HG03196 (cell line): Measurements from ENCODE around the gene STMN3.
"Not testable (repeated sequence)": the region's sequence is repeated elsewhere in the genome, so short reads cannot be mapped to it uniquely, and the experiment has no call there.

ENCODE experiments used
- ATAC-seq: cut with Tn5 transposase; IDR thresholded peaks from one replicate; pipeline ENCODE4 v1.9.1; 2021; ENCODE audit not compliant: unreplicated experiment

The STMN3 gene

DNA sequence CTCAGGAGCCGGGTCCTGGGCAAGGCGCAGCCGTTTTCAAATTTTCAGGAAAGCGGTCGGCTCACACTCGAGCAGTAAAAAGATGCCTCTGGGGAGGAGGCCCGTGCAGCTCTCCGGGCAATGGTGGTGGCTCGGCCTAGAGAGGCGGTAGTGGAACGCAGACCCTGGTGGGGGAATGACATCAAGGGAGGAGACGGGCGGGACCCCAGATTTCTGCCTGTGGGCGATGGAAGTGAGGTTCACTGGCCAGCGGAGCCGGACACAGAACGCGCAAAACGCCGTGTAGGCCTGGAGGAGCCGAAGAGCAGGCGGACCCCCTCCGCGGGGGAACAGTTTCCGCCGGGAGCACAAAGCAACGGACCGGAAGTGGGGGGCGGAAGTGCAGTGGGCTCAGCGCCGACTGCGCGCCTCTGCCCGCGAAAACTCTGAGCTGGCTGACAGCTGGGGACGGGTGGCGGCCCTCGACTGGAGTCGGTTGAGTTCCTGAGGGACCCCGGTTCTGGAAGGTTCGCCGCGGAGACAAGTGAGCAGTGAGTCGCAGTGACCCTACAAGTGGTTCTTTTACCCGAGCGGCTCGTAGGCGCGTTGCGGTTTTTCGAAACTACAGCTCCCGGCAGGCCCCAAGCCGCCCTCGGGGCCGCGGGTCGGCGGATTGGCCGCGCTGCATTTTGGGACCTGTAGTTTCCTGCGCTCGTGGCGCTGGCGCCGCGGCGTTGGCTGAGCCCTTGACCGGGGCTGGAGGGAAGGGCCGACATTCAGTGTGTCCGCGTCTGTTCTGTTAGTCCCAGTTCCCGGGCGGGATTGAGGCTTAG lies 4.9 kb upstream of the STMN3 start, which contains the start of gene RTEL1:
Gene RTEL1 (plus strand): TSS at position 376 of the 812 bp plus-strand sequence. CDS start 1,091 bp downstream, outside the sequence.
- peak; percentile 80 for ATAC-seq

DNA sequence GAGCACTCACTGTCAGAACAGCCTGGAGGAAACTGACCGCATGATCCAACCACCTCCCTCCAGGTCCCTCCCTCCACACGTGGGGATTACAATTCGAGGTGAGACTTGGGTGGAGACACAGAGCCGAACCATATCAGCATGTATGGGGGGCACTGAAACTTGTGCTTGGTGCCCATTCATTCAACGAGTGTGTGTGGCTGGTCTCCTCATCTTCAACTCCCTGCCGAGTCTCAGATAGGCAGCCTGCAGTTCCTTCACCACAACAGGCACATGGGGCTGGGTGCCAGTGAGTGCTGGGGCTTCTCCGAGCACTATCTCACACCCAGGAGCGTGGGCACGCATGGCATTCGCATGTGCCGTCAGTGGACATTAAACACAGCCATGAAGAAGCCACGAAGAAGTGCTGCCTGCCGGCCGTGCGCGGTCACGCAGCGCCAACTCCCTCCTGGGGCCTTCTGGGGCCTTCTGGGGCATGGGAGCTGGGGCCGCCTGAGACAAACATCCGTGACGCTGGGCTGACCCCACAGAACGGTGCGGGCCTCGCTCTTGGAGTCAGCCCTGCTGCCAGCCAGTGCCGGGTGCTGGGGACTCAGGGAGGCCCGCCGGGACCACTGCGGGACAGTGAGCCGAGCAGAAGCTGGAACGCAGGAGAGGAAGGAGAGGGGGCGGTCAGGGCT lies 4.2 kb upstream of the STMN3 start:
- no peak for ATAC-seq

GRCh38 chr20:63656451-63656850 lies 3.2 kb upstream of the STMN3 start:
- ATAC-seq = no peak

- no peak for ATAC-seq
Observed at GRCh38 chr20:63655249-63655648, 2.0 kb upstream of the STMN3 start.

DNA sequence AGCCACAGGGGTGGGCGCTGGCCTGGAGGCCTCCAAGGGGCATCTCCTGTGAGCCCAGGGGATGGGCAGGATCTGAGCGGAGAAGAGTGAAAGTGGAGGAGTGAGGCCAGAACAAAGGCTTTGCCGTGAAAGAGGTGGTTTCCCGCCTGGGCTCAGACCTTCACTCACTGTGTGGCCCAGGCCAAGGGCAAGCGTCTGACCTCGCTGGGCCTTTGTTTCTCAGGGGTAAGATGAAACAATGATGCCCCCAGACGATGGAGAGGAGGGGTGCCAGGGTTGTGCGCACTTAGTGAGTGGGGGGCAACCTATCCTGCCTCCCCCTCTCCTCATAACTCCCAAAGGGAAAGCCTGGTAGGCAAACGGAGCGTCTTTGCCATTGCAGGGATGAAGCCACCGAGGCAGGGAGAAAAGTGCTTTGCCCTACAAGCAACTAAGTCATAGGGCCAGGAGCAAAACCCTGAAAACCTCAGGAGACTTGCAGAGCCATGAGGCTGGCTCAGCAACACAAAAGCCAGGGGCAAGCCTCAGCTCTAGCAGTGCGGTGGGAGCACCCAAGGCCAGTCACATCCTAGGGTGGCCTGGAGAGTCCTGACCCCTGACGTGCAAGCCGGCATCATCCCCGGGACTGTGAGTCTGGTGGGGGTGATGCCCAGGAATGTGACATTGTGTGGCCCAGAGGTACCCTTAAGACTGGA lies 897 bp upstream of the STMN3 start:
- ATAC-seq = no peak

DNA sequence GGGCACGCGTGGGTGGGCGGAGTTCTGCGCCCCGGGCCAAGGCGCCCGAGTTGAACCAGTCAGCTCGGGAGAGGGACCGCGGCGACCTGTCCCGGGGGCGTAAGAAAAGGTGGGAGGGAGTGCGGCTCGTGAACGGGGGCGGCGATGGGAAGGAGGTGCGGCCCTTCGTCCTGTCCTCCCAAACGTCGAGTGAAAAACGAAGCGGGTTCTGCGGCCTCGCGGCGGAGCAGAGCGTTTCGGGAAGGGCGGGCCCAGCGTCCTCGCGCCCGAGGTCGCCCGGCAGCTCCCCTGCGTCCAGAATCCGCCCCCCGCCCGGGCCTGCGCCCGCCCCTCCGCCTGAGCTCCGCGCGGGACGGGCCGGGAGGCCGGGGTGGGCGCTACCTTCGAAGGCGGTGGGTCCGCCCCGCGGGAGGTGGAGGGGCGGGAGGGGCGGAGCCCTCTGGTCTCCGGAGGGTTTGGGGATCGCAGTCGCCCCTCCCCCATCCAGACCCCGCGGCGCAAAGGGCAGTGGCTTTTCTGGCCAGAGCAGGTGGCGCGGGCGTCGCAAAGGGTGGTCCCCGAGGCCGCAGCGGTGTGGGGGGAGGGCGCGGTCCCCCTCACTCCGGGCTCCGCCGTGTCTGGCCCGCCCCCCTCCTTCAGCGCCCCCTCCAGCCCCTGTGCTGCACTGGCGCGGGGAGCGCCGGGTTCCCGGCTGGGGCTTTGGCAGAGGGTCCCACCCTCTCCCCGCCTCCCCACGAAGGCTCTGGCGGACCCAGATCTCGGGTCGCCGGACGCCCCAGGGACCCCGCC lies 838 bp downstream of the STMN3 start:
- no peak for ATAC-seq

GRCh38 chr20:63651942-63652191 lies 1.4 kb downstream of the STMN3 start:
- no peak for ATAC-seq

GRCh38 chr20:63650486-63650885 lies 2.7 kb downstream of the STMN3 start:
- not testable (repeated sequence) for ATAC-seq

DNA sequence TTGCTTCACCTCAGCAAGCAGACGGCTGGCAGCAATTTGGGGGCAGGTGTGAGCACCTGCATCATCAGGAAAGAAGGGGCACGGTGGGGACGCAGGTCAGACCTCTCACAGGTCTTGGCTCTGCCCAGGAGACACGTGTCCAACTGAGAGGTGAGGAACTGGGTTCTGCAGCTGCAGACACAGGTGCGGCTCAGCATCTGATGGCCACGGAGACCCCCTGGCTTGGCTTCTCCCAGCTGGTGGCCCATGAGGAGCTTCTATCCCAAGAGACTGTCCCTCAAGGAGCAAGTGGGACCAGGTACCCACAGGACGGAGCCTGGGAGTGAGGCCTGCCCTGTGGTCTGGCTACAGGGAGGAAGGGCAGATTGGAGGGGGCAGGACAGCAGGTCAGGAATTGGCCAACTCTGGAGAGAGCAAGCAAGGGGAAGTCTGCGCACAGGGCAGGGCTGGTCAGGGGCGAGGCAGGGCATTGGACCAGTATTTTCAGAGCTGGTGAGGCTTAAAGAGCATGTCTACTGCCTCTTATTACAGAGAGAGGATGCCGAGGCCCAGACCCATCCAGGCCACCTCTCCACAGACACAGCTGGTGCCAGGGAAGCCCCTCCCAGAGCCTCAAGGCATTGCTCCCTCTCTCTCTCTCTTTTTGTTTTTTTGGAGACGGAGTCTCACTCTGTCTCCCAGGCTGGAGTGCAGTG lies 4.2 kb downstream of the STMN3 start:
- no peak for ATAC-seq

DNA sequence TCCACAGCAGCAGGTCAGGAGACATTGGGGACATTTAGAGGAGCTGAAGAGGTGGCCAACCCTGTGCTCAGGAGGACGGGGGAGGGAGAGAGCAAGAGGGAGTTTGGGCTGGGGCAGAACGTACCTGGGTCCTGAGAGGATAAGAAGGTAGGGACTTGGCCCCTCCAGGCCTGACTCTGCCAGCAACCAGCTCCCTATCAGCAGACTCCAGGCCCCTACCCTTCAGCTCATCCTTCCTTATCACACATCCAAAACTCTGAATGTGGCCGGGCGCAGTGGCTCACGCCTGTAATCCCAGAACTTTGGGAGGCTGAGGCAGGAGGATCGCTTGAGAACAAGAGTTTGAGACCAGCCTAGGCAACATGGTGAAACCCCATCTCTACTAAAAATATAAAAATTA lies 5.0 kb downstream of the STMN3 start:
- no peak for ATAC-seq

- ATAC-seq = no peak
Observed at GRCh38 chr20:63645218-63645617, 8.0 kb downstream of the STMN3 start.

- no peak for ATAC-seq
Observed at GRCh38 chr20:63643946-63644345, 9.3 kb downstream of the STMN3 start.

DNA sequence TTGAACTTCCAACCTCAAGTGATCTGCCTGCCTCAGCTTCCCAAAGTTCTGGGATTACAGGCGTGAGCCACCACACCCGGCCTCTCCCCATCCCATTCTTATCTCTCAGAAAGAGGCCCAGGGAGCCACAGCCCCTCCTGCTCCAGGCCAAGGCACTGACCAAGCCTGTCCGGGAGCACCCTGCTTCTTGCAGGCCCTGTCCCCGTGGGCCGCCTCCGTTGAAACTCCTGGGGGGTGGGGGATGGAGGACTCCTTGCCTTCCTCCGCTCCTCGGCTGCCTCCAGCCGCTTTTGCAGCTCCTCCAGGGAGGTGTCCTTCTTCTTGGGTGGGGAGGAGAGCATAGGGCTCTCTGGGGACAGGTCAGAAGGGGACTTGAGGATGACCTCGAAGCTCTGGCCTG lies 9.7 kb downstream of the STMN3 start:
- no peak for ATAC-seq

- no peak for ATAC-seq
Observed at GRCh38 chr20:63642527-63643247, 10.5 kb downstream of the STMN3 start.

DNA sequence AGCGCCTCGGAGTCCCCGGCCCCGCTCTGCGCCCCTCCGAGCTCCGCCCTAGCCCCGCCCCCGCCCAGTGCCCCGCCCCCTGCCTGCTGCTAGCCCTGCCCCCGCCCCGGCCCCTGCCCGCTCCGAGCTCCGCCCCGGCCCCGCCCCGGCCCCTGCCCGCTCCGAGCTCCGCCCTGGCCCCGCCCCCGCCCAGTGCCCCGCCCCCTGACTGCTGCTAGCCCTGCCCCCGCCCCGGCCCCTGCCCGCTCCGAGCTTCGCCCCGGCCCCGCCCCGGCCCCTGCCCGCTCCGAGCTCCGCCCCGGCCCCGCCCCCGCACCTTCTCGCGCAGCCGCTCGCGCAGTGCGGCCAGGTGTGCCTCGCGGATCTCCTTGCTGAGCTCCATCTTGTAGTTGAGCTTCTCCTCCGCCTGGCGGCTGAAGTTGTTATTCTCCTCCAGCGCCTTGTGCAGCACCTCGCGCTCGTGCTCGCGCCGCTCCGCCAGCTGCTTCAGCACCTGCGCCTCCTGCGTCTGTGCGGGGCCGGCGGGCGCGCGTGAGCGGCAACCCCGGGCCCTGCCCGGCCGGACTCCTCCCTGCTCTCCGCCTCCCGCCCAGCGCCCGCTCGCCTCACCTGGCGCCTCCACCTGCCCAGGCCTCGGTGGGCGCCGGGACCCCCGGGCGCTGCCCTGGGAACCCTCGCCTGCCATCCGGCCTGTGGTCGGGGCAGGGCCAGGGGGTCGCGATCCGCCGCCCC lies 11.3 kb downstream of the STMN3 start:
- ATAC-seq = peak; percentile 43

GRCh38 chr20:63641146-63641791 lies 12.0 kb downstream of the STMN3 start:
- no peak for ATAC-seq

DNA sequence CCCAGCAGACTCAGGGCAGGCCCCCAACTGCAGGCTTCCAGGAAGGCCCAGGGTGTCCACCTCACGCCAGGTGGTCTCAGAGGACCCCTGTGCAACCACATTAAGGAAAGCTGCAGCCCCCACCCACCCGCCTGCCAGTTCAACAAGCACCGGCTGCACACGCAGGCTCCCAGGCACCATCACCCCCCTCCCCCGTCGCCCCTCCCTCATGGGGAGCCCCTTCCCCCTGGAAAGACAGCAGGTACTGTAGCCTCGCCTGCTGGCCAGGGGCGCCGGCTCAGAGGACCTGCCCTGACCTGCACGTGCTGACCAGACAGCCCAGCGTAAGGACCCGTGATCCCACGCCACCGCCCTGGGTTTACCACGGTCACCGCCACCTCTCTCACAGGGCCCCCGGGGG lies 12.5 kb downstream of the STMN3 start:
- ATAC-seq = not testable (repeated sequence)

- no peak for ATAC-seq
Observed at GRCh38 chr20:63640086-63640485, 13.1 kb downstream of the STMN3 start.
